ENCODE measurements around the gene PDE11A. TPM values are rescaled to one million over a fixed set of nuclear protein-coding genes. Genes with fewer than 3 reads are reported as not detected.

The PDE11A gene
- total RNA-seq, 1 experiment from 2014 or later = 0.61 TPM

- no peaks in the 10 kb centered on the region for H3K27me3 ChIP-seq (ENCODE audit: insufficient read depth, low read length)
- DNase-seq (ENCODE audit: low read depth, low spot score) (no peak), ATAC-seq (no peak)
- H3K9ac ChIP-seq (ENCODE audit: low read length) = no peak overlapping the region
- H3K27ac ChIP-seq (ENCODE audit: low read depth, low read length) = no peak overlapping the region
- no peaks in the 10 kb centered on the region for H3K79me2 ChIP-seq (ENCODE audit: insufficient read depth, low read length)
- ChIA-PET RAD21 (ENCODE audit: low non-redundant PET in 1 of 2, low total read pairs in 2 of 2, uncharacterized antibody in 2 of 2, unreplicated experiment in 2 of 2) (no interaction called here), POLR2A (no interaction called here), CTCF (interaction anchor here (1.4 kb wide), 1 partner anchor 53 kb away, joined by 3 read pairs; the partner anchor contains the start of gene RBM45)
- H2AFZ ChIP-seq (ENCODE audit: low read depth, low read length, poor library complexity, severe bottlenecking) = no peak overlapping the region
- intact Hi-C loops (cut with micrococcal nuclease) = no loop called here
- TF ChIP-seq RAD21 (IDR thresholded peaks at IDR 0.05; ENCODE audit: low read depth) (no peak), ELF1 (IDR thresholded peaks at IDR 0.05; ENCODE audit: borderline replicate concordance, low read depth) (no peak), JUND (IDR thresholded peaks at IDR 0.05) (no peak), YY1 (IDR thresholded peaks at IDR 0.05; ENCODE audit: extremely low read depth, insufficient replicate concordance, low read depth, low read length) (no peak), SP1 (IDR thresholded peaks at IDR 0.05; ENCODE audit: low read depth) (no peak), ATF3 (IDR thresholded peaks at IDR 0.05) (no peak), POLR2AphosphoS5 (IDR thresholded peaks at IDR 0.05; ENCODE audit: low read depth, low read length) (no peak), SIN3A (IDR thresholded peaks at IDR 0.05; ENCODE audit: low read depth) (no peak), SRF (IDR thresholded peaks at IDR 0.05; ENCODE audit: low read depth) (no peak), POLR2A (IDR thresholded peaks at IDR 0.05; ENCODE audit: borderline replicate concordance, extremely low read depth, insufficient read depth, insufficient read length) (no peak), MAX (IDR thresholded peaks at IDR 0.05) (no peak), EZH2phosphoT487 (IDR thresholded peaks at IDR 0.05; ENCODE audit: borderline replicate concordance) (no peak), REST (IDR thresholded peaks at IDR 0.05; ENCODE audit: low read depth) (no peak), ZBTB33 (IDR thresholded peaks at IDR 0.05; ENCODE audit: extremely low read depth, insufficient replicate concordance, low read length) (no peak), TCF7L2 (IDR thresholded peaks at IDR 0.05; ENCODE audit: borderline replicate concordance, extremely low read depth, insufficient read depth, insufficient read length) (no peak), CTCF (IDR thresholded peaks at IDR 0.05 in 2 of 3, conservative IDR thresholded peaks at IDR 0.05 in 1 of 3; ENCODE audit: borderline replicate concordance in 1 of 3, insufficient read depth in 1 of 3, low read depth in 2 of 3, low read length in 2 of 3) (no peak), ZFX (IDR thresholded peaks at IDR 0.05) (no peak)
- H3K9me3 ChIP-seq (ENCODE audit: control insufficient read depth in 1 of 2, insufficient read depth in 1 of 2, low read depth in 1 of 2, low read length in 2 of 2) = no peaks in the 10 kb centered on the region
- no peaks in the 10 kb centered on the region for H4K20me1 ChIP-seq (ENCODE audit: insufficient read depth)
- no peaks in the 10 kb centered on the region for H3K9me2 ChIP-seq (ENCODE audit: insufficient read depth)
- H3K4me1 ChIP-seq (ENCODE audit: control insufficient read depth in 1 of 2, insufficient read depth in 2 of 2, low read length in 2 of 2) = no peaks in the 10 kb centered on the region
- H3K4me2 ChIP-seq (ENCODE audit: low read length) = no peak overlapping the region
- no peaks in the 10 kb centered on the region for H3K36me3 ChIP-seq (ENCODE audit: control insufficient read depth in 1 of 2, insufficient read depth in 2 of 2, low read length in 2 of 2)
- no peak overlapping the region for H3K4me3 ChIP-seq (replicated peaks in 1 of 2; ENCODE audit: low read depth in 1 of 2, low read length in 2 of 2)
- BruUV-seq (replicated peaks) = no TSS peak
These were observed 12.9 kb downstream of the PDE11A start for GRCh38 chr2:178059681-178060080.
